Islet of Langerhans (tissue), 1 donor: ENCODE data around the gene OR52M1.
A peak's percentile ranks its signal among the peaks of the same experiment; 100 is the strongest.
"Not testable (repeated sequence)": the region's sequence is repeated elsewhere in the genome, so short reads cannot be mapped to it uniquely, and the experiment has no call there.

Experiments used
- FAIRE-seq: peaks from one replicate; lab custom pipeline; 2011; peaks lifted over from hg19 to GRCh38; lab: Jason Lieb, UNC

OR52M1 gene

GRCh38 chr11:4544891-4545290 is at the start of gene OR52M1:
OR52M1 (plus strand) TSS chr11:4545191; CDS start chr11:4545191, 0 bp downstream.
- FAIRE-seq, result no peak

GRCh38 chr11:4495487-4495886 is 49.5 kb upstream of the OR52M1 start:
- no peak for FAIRE-seq

GRCh38 chr11:4495986-4496385 is 49.0 kb upstream of the OR52M1 start:
- FAIRE-seq, result no peak

- no peak for FAIRE-seq
Observed at GRCh38 chr11:4496557-4497248, 48.3 kb upstream of the OR52M1 start.

GRCh38 chr11:4508886-4509285 is 36.1 kb upstream of the OR52M1 start:
- FAIRE-seq, result no peak

- FAIRE-seq, result no peak
Observed at GRCh38 chr11:4511282-4512245, 33.4 kb upstream of the OR52M1 start.

GRCh38 chr11:4514196-4514595 is 30.8 kb upstream of the OR52M1 start:
- no peak for FAIRE-seq

- FAIRE-seq, result no peak
Observed at GRCh38 chr11:4522339-4522738, 22.7 kb upstream of the OR52M1 start.

GRCh38 chr11:4522752-4523151 is 22.2 kb upstream of the OR52M1 start:
- FAIRE-seq, result no peak

GRCh38 chr11:4523666-4524065 is 21.3 kb upstream of the OR52M1 start:
- no peak for FAIRE-seq

GRCh38 chr11:4527926-4528325 is 17.1 kb upstream of the OR52M1 start:
- FAIRE-seq, result no peak

GRCh38 chr11:4531686-4532085 is 13.3 kb upstream of the OR52M1 start:
- FAIRE-seq, result not testable (repeated sequence)

- FAIRE-seq, result peak; percentile 30
Observed at GRCh38 chr11:4539603-4540219, 5.3 kb upstream of the OR52M1 start.

- no peak for FAIRE-seq
Observed at GRCh38 chr11:4541071-4541470, 3.9 kb upstream of the OR52M1 start.

GRCh38 chr11:4543561-4543960 is 1.4 kb upstream of the OR52M1 start:
- FAIRE-seq, result no peak

GRCh38 chr11:4546878-4547277 is 1.9 kb downstream of the OR52M1 start:
- peak; percentile 43 for FAIRE-seq

GRCh38 chr11:4547416-4547815 is 2.4 kb downstream of the OR52M1 start:
- no peak for FAIRE-seq

GRCh38 chr11:4551346-4551979 is 6.5 kb downstream of the OR52M1 start:
- FAIRE-seq, result no peak

GRCh38 chr11:4559527-4560440 is 14.8 kb downstream of the OR52M1 start:
- FAIRE-seq, result no peak

- no peak for FAIRE-seq
Observed at GRCh38 chr11:4560467-4560866, 15.5 kb downstream of the OR52M1 start.

GRCh38 chr11:4565371-4565770 is 20.4 kb downstream of the OR52M1 start:
- no peak for FAIRE-seq
